NCI-H774 (cell line): ENCODE data around the gene CLSTN1.

Experiments
- DNase-seq: peaks from one replicate; lab custom pipeline; 2025; lab: John Stamatoyannopoulos, UW

Gene CLSTN1

GRCh38 chr1:9850442-9851162, 26.8 kb upstream of the CLSTN1 start:
- DNase-seq, result no peak

DNA sequence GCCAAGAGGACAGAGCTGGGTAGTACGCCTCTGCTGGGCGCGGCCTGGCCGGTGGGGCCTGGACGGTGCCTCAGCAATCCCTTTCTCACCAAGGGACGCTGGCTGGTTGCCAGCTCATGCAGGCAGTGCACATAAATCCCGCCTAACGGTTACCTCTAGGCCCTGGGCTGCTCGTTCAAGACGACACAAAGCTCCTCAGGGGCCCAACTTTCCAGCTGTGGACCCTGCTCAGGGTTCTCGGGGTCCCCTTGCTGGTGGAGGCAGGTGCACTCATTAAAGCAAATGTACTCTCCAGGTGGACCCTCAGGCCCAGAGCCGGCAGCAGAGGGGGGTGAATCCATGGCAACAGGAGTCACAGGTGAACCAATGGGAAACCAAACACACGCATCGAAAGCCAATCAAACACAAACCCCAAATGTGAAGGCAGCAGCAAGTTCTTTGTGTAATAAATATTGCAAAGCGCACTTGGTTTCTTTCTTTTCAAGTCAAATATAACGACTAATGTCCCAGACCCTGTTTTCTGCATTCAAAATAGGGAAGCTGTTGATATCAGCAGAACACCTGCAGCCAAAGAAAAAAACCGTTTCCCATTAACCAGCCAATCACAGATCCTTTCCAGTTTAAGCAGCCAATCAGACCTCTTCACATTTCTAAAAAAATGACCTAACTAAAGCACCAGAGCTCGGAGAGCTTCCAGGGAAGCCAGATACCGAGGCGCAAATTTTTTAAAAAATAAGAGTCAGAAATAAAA, 26.1 kb upstream of the CLSTN1 start:
- DNase-seq, result no peak

GRCh38 chr1:9848022-9848421, 24.3 kb upstream of the CLSTN1 start:
- no peak for DNase-seq

- no peak for DNase-seq
Observed at GRCh38 chr1:9847269-9847668, 23.5 kb upstream of the CLSTN1 start.

- DNase-seq, result no peak
Observed at GRCh38 chr1:9846611-9847171, 22.9 kb upstream of the CLSTN1 start.

- DNase-seq, result no peak
Observed at GRCh38 chr1:9845914-9846313, 22.1 kb upstream of the CLSTN1 start.

DNA sequence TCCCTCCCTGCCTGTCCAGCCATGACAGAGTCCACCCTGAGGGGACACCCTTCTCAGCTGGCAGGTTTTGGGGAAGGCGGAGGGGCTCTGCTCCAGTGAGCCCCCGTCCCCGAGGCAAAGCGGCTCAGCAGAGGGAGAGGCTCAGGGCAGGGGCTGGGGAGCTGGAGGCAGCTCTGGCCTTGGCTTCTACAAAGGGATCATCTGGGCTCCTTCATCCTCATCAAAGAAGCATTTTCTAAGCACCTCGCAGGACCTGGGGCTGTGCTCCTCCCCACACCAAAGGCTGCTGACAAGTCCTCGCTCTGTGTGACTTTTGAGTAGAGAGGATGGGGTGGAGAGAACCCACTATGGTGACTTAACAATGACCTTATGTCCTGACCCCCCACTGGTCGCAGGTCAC, 21.0 kb upstream of the CLSTN1 start:
- DNase-seq, result no peak

- DNase-seq, result no peak
Observed at GRCh38 chr1:9844106-9844505, 20.3 kb upstream of the CLSTN1 start.

GRCh38 chr1:9843576-9843945, 19.8 kb upstream of the CLSTN1 start:
- DNase-seq, result peak; percentile 25

GRCh38 chr1:9842781-9843575, 19.2 kb upstream of the CLSTN1 start:
- DNase-seq, result no peak

DNA sequence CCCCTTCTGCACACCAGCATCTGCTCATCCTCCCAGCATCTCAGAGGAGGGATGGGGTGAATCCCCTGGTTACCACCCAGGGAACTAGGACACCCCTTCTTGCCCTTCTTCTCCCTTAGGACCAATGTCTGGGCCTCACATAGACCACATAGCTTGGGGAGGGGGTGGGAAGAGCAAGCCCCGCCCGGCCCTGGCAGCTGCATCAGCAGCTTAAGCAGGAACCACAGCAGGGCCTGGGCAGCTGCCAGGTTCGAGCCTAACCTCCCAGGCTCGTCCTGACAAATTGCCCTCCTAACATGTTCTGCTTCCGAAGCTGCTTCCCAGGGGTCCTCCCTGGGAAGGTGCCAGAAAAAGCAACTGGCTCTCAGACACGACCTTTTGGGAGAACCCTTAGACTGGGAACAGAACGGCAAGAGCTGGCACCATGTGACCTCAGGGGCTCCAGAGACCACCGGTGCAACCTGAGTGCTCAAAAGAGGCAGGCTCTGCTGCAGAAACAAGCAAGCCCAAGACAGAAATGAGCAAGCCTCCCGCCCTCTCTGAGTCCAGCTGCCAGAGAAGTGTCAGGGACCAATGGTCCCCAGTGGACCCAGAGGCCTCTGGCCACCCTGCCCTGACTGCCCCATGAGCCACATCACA, 18.4 kb upstream of the CLSTN1 start:
- DNase-seq, result no peak

GRCh38 chr1:9841460-9841859, 17.7 kb upstream of the CLSTN1 start:
- DNase-seq, result no peak

GRCh38 chr1:9840176-9840575, 16.4 kb upstream of the CLSTN1 start:
- DNase-seq, result no peak

DNA sequence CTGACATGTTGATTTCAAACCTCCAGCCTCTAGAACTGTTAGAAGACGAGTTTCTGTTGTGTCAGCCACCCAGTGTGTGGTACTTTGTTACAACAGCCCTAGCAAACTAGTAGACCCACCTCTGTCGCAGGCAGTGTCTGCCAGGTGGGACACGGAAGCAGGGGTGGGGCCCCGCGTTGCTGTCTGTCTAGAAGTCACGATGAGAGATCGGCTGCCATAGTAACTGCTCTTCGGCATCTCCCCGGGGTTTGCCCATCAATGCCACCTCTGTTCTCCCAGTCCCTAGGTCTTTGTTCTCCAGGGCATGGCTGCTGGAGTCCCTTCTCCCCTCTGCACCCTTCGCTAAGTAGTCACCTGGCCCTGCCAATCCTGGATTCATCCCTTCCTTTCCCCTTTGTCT, 15.2 kb upstream of the CLSTN1 start:
- DNase-seq, result no peak

GRCh38 chr1:9836632-9836960, 12.8 kb upstream of the CLSTN1 start:
- DNase-seq, result no peak

GRCh38 chr1:9835758-9836631, 12.2 kb upstream of the CLSTN1 start:
- DNase-seq, result no peak

- DNase-seq, result no peak
Observed at GRCh38 chr1:9835404-9835757, 11.6 kb upstream of the CLSTN1 start.

- DNase-seq, result no peak
Observed at GRCh38 chr1:9833632-9834031, 9.9 kb upstream of the CLSTN1 start.

DNA sequence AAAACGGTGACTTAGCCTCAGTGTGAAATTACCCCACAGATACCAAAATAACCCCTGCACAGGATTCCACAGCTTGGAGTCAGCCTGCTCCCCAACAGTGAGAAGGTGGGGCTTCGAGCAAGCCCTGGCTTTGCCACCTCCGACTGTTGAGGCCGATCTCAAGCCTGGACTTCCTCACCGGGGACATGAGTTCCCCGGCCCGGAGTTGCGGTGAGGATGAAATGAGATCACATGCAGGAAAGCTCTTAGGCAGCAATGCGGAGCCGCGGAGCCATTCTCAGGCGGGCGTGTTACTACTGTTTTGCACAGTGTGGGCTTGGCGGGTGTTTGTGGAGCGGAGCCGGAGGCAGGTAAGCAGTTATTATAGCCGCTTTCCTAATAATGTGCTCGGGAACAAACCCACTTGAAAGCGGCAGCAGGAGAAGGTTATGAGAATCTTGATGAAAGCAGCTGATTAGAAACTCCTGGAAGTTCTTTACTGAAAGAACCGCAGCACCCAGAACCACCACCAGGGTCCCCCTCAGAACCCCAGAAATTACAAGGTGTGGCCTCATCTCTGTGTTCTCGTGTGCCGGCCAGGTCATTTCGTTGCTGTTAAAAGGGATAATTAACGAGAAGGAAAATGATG, 3.9 kb upstream of the CLSTN1 start:
- no peak for DNase-seq

- DNase-seq, result no peak
Observed at GRCh38 chr1:9826616-9827015, 2.9 kb upstream of the CLSTN1 start.

GRCh38 chr1:9826087-9826486, 2.3 kb upstream of the CLSTN1 start:
- no peak for DNase-seq
